ENCODE measurements around the gene CT55. TPM values are rescaled to one million over a fixed set of nuclear protein-coding genes. Genes with fewer than 3 reads are reported as not detected.

Gene CT55
- polyA plus RNA-seq, 3 donors: not detected

DNA sequence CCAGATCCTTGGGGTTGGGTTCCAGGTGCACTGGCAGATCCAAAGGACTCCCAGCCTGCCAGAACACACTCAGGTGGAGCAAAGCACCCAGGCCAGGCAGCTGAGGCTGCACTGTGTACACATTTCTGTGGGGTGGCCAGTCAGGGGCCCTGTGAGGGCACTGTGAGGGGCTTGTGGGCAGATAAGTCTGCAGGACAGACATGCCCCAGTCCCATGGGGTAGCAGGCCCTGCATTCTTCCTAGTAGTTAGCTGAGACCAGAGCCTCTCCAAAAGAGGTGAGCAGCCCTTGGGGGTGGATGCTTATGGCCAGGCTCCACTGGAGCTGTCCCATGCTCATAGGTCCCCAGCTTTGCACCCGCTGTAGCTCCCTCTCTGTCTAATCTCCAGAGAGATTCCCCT lies 58.5 kb downstream of the CT55 start:
- Mint-ChIP-seq H3K27ac (no peak overlapping the region), H3K4me3 (no peak overlapping the region), H3K27me3 (ENCODE audit: low read depth in 3 of 3) (peaks cover 0 to 15% (median 3%) of the 10 kb centered on the region in 3 donors), H3K9me3 (peaks cover 0 to 3% (median 0%) of the 10 kb centered on the region in 7 donors), H3K4me1 (no peaks in the 10 kb centered on the region), H3K36me3 (no peaks in the 10 kb centered on the region)
- H3K4me3 ChIP-seq (replicated peaks in 1 of 3; ENCODE audit: low read depth in 2 of 3, low read length in 3 of 3): no peak overlapping the region
- no peaks in the 10 kb centered on the region for H3K36me3 ChIP-seq (replicated peaks in 1 of 2; ENCODE audit: control insufficient read depth in 1 of 2, insufficient read depth in 2 of 2, low read length in 2 of 2)
- H3K9me3 ChIP-seq (replicated peaks in 1 of 2; ENCODE audit: control insufficient read depth in 1 of 2, insufficient read depth in 1 of 2, low read length in 2 of 2): no peaks in the 10 kb centered on the region
- no peaks in the 10 kb centered on the region for H3K27me3 ChIP-seq (ENCODE audit: control insufficient read depth in 2 of 2, insufficient read depth in 2 of 2, low read length in 2 of 2)
- H3K79me2 ChIP-seq (ENCODE audit: insufficient read depth, low read length): no peaks in the 10 kb centered on the region
- DNase-seq: no peak
- H3K9ac ChIP-seq (ENCODE audit: insufficient read depth, low read length, poor library complexity, severe bottlenecking): no peak overlapping the region
- no CpG with 5 or more reads among the region's 1 CpG for WGBS (ENCODE audit: insufficient coverage)
- intact Hi-C loops (cut with micrococcal nuclease): no loop called here
- H3K27ac ChIP-seq (ENCODE audit: low read depth in 1 of 2, low read length in 2 of 2): no peak overlapping the region
- TF ChIP-seq, protein P1, sequence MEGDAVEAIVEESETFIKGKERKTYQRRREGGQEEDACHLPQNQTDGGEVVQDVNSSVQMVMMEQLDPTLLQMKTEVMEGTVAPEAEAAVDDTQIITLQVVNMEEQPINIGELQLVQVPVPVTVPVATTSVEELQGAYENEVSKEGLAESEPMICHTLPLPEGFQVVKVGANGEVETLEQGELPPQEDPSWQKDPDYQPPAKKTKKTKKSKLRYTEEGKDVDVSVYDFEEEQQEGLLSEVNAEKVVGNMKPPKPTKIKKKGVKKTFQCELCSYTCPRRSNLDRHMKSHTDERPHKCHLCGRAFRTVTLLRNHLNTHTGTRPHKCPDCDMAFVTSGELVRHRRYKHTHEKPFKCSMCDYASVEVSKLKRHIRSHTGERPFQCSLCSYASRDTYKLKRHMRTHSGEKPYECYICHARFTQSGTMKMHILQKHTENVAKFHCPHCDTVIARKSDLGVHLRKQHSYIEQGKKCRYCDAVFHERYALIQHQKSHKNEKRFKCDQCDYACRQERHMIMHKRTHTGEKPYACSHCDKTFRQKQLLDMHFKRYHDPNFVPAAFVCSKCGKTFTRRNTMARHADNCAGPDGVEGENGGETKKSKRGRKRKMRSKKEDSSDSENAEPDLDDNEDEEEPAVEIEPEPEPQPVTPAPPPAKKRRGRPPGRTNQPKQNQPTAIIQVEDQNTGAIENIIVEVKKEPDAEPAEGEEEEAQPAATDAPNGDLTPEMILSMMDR (IDR thresholded peaks at IDR 0.05): no peak
- H4K20me1 ChIP-seq (ENCODE audit: insufficient read depth, low read length): no peaks in the 10 kb centered on the region
- H3K4me1 ChIP-seq (ENCODE audit: control insufficient read depth in 1 of 2, insufficient read depth in 2 of 2, low read length in 2 of 2): no peaks in the 10 kb centered on the region
- no peak overlapping the region for H2AFZ ChIP-seq (ENCODE audit: insufficient read depth, low read depth, low read length, poor library complexity, severe bottlenecking)
- no peak overlapping the region for H3K4me2 ChIP-seq (replicated peaks; ENCODE audit: extremely low read depth, low read length, poor library complexity, severe bottlenecking)

DNA sequence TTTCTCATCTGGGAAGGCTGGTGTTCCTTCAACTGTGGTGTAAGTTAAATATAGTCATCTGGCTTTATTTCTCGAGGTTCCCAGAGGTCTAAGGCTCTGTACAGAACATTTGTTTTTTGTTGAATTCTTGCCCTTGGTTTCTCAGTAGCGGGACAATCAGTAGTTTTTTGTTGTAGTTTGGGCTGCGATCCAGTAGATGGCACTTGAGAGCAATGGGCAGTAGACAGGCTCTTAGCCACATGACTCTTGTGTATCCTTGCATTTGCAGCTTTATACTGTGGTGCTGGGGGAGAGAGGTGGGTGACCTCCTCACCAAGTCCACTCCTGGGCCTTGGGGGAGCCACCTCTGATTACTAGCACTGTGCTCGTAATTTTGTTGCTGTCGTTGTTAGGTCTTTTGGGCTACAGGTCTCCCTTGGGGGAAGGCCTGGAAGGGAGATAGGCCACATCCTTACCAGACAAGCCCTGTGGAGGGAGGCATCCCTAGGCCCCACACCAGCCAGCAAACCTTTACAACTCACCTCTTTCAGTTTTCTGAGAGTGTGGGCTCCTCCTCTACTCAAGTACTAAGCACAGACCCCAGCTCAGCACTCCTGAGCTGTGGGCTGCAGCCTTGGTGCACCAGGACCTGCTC lies 59.0 kb downstream of the CT55 start:
- Histone ChIP-seq H3K79me2 (ENCODE audit: insufficient read depth, low read length) (no peaks in the 10 kb centered on the region), H3K9me3 (replicated peaks in 1 of 2; ENCODE audit: control insufficient read depth in 1 of 2, insufficient read depth in 1 of 2, low read length in 2 of 2) (no peaks in the 10 kb centered on the region), H3K27me3 (ENCODE audit: control insufficient read depth in 2 of 2, insufficient read depth in 2 of 2, low read length in 2 of 2) (no peaks in the 10 kb centered on the region), H2AFZ (ENCODE audit: insufficient read depth, low read depth, low read length, poor library complexity, severe bottlenecking) (no peak overlapping the region), H3K4me3 (replicated peaks in 1 of 3; ENCODE audit: low read depth in 2 of 3, low read length in 3 of 3) (no peak overlapping the region), H3K27ac (ENCODE audit: low read depth in 1 of 2, low read length in 2 of 2) (no peak overlapping the region), H4K20me1 (ENCODE audit: insufficient read depth, low read length) (no peaks in the 10 kb centered on the region), H3K36me3 (replicated peaks in 1 of 2; ENCODE audit: control insufficient read depth in 1 of 2, insufficient read depth in 2 of 2, low read length in 2 of 2) (no peaks in the 10 kb centered on the region), H3K4me2 (replicated peaks; ENCODE audit: extremely low read depth, low read length, poor library complexity, severe bottlenecking) (no peak overlapping the region), H3K9ac (ENCODE audit: insufficient read depth, low read length, poor library complexity, severe bottlenecking) (no peak overlapping the region), H3K4me1 (ENCODE audit: control insufficient read depth in 1 of 2, insufficient read depth in 2 of 2, low read length in 2 of 2) (no peaks in the 10 kb centered on the region)
- Mint-ChIP-seq H3K27me3 (ENCODE audit: low read depth in 3 of 3) (peaks cover 0 to 15% (median 3%) of the 10 kb centered on the region in 3 donors), H3K4me3 (no peak overlapping the region), H3K4me1 (no peaks in the 10 kb centered on the region), H3K27ac (no peak overlapping the region), H3K9me3 (peaks cover 0 to 3% (median 0%) of the 10 kb centered on the region in 7 donors), H3K36me3 (no peaks in the 10 kb centered on the region)
- no CpG with 5 or more reads among the region's 5 CpGs for WGBS (ENCODE audit: insufficient coverage)
- intact Hi-C loops (cut with micrococcal nuclease): no loop called here
- DNase-seq: peak; percentile 11 to 28 (median 28)
- TF ChIP-seq, protein P1 (IDR thresholded peaks at IDR 0.05): peak; percentile 67
